ENCODE results near the gene TMEM255B. TPM values are rescaled to one million over a fixed set of nuclear protein-coding genes. Genes with fewer than 3 reads are reported as not detected.

The TMEM255B gene
- total RNA-seq, 1 donor = 0.43 TPM

DNA sequence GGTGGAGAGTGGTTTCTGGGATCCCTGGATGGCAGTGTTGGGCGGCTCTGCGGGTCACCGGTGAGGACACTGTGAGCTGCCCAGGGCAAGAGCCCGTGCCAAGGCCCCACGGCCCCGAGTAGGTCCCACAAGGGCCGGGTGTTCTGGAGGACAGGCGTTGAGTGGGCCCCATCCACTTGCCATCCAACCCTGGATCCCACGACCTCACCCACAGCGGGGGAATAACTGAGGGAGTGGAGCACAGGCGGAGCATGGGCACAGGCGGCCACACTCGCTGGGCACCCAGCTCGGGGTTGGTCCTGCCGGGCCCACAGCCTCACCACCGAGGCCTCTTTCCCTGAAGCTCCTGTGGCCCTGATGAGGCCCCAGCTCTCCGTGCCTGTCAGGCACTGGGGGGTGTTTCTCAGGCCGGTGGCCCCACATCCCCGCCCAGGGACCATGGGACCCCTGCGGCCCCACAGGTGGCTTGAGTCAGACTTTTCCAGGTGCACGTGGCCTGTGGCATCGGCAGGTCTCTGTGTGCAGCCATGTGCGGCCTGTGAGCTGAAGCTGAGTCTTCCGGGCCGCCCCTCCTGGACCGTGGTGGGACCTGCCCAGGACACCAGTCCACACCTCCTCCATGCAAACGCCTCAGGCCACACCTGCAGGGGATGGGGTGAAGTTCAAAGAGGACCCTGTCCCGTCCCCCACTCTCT, 16.6 kb downstream of the TMEM255B start:
- no peak for DNase-seq (ENCODE audit: low read depth)
- H3K4me3 ChIP-seq (ENCODE audit: low read depth, low read length) = no peak overlapping the region
- TF ChIP-seq, protein P1, sequence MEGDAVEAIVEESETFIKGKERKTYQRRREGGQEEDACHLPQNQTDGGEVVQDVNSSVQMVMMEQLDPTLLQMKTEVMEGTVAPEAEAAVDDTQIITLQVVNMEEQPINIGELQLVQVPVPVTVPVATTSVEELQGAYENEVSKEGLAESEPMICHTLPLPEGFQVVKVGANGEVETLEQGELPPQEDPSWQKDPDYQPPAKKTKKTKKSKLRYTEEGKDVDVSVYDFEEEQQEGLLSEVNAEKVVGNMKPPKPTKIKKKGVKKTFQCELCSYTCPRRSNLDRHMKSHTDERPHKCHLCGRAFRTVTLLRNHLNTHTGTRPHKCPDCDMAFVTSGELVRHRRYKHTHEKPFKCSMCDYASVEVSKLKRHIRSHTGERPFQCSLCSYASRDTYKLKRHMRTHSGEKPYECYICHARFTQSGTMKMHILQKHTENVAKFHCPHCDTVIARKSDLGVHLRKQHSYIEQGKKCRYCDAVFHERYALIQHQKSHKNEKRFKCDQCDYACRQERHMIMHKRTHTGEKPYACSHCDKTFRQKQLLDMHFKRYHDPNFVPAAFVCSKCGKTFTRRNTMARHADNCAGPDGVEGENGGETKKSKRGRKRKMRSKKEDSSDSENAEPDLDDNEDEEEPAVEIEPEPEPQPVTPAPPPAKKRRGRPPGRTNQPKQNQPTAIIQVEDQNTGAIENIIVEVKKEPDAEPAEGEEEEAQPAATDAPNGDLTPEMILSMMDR (IDR thresholded peaks at IDR 0.05; ENCODE audit: insufficient read depth, low read depth, low read length) = no peak

DNA sequence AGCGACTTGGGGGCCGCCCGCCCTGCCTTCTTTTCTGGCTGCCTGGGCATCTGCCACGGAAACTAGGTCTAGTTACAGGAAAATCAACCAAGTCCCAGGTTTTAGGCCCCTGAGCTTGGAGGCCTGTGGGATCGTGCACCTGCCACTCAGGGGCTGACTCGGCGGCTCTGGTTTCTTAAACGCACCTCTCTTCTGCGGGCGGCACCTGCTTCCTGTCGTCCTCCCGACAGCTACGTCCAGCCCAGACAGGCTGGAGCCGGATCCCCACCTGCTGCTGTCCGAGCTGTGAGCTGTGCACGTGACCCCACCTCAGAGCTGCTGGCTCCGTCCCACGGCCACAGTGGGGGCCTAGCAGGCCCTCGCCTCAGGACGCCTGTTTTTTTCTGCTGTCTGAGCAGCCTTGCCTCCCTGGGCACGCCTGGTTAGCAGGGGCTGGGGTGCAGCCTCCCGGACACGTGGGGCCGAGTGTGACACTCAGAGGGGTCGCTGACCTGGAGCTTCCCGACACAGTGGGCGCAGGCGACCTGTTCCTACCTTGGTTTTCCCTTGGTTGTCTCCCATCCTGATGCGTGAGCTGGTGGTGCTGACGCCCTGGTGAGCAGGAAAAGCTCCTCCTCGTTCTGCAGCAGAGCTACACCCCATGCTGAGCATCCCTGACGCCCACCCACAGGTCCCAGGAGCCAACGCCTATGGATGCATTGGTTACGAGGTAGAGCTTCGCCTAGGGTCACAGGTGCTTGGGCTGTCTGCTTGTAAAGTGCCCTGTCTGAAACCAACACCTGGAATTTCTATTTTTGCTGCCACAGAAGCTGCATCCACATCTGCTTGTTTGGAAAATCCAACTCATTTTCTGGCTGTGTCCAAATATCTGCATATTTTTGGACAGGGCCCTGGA, 17.5 kb downstream of the TMEM255B start:
- DNase-seq (ENCODE audit: low read depth) = no peak
- TF ChIP-seq, protein P1 (IDR thresholded peaks at IDR 0.05; ENCODE audit: insufficient read depth, low read depth, low read length) = no peak
- H3K4me3 ChIP-seq (ENCODE audit: low read depth, low read length) = no peak overlapping the region

DNA sequence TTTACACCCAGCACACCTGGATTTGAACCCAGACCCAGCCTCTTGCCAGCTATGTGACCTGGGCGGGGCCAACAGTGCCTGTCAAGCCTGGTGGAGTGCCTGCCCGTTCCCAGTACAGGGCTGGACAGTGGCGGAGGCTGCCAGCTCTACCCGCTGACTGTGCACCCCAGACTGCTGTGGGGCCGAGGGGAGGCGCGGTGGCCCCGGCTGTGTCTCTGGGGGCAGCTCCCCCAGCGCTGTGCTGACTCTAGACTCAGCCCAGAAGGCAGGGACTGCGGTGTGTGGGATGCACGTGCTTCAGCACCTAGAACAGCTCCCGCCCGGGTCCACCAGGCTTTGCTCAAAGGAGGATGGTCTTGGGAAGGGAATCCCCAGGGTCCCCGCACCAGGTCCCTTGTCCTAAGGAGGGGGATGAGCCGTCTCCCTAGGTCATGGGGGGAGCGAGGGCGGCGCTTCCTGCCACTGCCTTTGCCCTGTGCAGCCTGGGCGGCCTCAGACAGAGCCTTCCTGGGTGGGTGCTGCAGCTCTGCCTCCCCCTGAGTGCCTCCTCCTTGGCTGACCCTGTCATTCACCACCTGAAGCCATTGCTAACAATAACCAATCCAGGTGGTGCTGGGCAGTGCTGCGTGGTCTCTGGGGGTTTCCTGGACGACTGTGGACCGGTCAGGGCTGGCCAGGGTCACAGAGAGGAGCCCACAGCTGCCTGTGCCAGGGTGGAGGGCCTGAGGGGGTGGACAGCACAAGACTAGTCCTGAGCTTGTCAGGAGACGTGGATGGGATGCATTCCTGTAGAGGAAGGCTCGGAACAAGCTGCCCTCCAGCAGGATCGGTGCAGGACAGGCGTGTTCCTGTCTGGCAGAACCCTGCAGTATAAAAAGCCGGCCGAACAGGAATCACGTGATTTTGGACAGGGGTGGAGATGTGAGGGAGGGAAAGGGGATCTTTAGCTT, 18.6 kb downstream of the TMEM255B start:
- no peak overlapping the region for H3K4me3 ChIP-seq (ENCODE audit: low read depth, low read length)
- DNase-seq (ENCODE audit: low read depth) = peak; percentile 34

DNA sequence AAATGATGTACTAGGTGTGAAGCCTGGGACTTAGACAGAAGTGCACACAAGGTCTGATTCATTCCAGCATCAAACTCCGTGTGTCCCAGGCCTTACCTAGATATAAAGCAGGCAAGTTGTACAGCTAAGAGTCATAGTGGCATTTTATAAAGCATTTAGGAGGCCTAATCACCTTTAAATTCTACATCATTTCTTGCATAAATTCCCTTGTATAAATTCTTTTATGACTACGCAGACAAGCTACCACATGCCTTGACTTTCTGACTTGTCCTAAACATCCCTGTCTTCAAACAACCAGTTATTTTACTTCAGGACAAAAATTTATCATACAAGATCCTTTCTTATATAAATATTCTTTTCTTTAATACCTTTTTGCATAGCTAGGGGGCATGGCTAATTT, 22.5 kb downstream of the TMEM255B start:
- TF ChIP-seq, protein P1 (IDR thresholded peaks at IDR 0.05; ENCODE audit: insufficient read depth, low read depth, low read length) = no peak
- no peak overlapping the region for H3K4me3 ChIP-seq (ENCODE audit: low read depth, low read length)

More for the DNA sequence above, 18.6 kb downstream of the TMEM255B start:
- TF ChIP-seq, protein P1 (IDR thresholded peaks at IDR 0.05; ENCODE audit: insufficient read depth, low read depth, low read length) = no peak

DNA sequence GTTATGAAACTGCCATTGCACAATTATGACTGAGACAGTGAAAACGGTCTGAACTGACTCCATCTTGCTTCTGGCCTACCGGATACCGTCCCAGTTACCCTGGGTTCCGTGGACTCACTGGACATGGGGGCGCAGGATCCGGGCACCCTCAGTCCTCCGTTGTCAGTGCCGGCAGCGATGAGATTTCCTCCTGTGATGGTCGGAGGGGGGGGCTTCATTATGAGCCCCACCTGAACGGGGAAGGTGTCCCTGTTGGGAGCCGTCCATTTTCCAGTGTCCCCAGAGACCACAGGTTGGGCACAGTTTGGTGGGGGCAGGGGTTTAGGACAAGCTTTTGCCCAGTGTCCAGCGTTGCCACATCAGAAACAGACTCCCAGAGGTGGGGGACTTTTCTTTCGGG, 23.4 kb downstream of the TMEM255B start:
- TF ChIP-seq, protein P1 (IDR thresholded peaks at IDR 0.05; ENCODE audit: insufficient read depth, low read depth, low read length) = no peak
- DNase-seq (ENCODE audit: low read depth) = no peak
- no peak overlapping the region for H3K4me3 ChIP-seq (ENCODE audit: low read depth, low read length)

More for the DNA sequence above, 22.5 kb downstream of the TMEM255B start:
- no peak for DNase-seq (ENCODE audit: low read depth)

DNA sequence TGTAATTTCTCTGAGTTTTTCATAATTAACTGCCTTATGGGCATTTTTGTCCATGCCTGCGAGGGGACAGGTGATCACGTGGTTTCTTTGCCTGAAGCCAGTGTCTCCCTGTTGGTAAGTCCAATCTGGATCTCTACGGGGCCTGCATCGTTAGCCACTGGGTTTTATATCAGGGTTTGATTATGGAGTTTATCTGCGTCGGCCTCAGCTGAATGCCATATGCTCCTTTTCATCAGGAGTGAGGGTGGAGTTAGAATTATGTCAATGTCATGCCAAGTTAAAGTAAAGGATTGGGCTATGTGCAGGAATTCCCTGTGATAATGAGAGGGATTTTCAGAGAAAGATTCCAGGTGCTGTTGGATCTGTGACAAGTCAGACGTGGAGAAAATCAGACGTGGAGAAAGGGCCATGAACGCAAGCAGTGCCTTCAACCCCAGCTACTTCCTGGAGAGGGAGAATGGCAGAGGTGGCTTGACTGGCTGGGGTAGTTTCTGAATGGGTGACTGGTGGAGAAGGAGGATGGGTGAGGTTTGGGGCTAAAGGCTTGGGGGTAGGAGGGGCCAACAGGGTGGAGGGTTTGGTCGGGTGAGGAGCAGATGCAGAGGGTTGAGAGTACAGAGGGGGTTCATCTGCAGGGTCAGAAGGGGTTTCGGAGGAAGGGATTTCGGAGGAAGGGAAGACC, 24.3 kb downstream of the TMEM255B start:
- TF ChIP-seq, protein P1 (IDR thresholded peaks at IDR 0.05; ENCODE audit: insufficient read depth, low read depth, low read length) = no peak
- DNase-seq (ENCODE audit: low read depth) = no peak
- no peak overlapping the region for H3K4me3 ChIP-seq (ENCODE audit: low read depth, low read length)

Measured in fibroblast of villous mesenchyme (primary cell).